Embryonic facial prominence (tissue), 1 donor: ENCODE measurements around the gene SPHKAP.
"Not testable (repeated sequence)": the region's sequence is repeated elsewhere in the genome, so short reads cannot be mapped to it uniquely, and the experiment has no call there.

ENCODE experiments used
- DNase-seq: peaks from one replicate; pipeline ENCODE4 v3.0.0-alpha.2; 2016; ENCODE audit errors: extremely low spot score

The SPHKAP gene

DNA sequence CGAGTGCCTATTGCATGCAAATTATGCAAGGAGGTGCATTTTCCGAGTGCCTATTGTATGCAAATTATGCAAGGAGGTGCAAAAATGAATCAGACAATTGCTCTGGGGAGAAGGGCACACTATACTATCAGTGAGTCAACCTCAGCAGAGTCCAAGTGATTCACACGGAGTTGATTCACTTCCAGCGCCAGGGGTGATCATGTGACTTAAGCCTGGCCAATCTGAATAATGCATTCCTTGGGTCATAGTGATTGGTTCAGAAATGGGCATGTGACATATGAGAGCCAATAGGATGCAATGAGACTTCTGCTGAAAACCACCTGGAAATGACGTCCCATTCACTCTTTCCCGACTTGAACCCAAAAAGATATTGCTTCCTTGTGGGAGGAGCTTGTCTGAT is 157.9 kb downstream of the SPHKAP start:
- DNase-seq: no peak

- DNase-seq: no peak
Observed at GRCh38 chr2:228018311-228018710, 163.2 kb downstream of the SPHKAP start.

GRCh38 chr2:228017784-228018183 is 163.7 kb downstream of the SPHKAP start:
- DNase-seq: no peak

- DNase-seq: no peak
Observed at GRCh38 chr2:228016402-228016801, 165.1 kb downstream of the SPHKAP start.

DNA sequence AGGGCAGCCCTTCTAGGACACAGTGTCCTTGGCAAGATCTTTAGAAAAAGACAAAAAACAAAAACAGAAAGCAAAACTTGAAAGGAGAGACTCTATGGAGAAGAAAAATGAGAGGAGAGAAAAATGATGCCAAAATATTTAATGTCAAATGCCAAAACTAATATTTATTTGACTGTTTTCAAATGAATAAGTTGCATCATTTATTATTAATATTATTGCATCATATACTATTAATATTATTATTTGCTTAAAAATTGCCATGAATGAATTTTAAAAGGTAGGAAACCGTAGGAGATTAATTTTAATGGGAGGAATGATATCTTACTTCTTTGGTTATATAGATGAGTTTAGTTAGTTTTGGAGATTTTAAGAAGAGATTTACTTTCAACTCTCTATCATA is 165.7 kb downstream of the SPHKAP start:
- DNase-seq: no peak

- DNase-seq: no peak
Observed at GRCh38 chr2:227996366-227996765, 185.1 kb downstream of the SPHKAP start.

DNA sequence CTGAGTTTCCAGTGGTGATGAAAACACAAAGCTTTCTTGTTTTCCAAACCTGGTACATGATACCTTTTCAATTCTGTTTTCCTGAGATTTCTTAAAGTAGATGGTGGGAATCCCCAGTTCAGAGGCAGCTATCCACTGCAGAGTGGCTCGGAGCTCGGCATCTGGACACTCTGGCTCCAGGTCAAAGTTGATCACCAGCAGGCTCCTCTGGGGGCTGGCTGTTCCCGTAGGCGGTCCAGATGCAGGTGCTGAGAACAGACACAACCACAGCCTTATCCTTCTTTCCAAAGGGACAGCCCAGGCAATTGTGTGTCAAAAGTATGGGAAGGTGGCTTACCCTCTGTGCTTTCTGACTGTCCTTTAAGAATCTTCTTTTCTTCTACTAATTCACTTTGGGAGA is 190.6 kb downstream of the SPHKAP start:
- DNase-seq: no peak

DNA sequence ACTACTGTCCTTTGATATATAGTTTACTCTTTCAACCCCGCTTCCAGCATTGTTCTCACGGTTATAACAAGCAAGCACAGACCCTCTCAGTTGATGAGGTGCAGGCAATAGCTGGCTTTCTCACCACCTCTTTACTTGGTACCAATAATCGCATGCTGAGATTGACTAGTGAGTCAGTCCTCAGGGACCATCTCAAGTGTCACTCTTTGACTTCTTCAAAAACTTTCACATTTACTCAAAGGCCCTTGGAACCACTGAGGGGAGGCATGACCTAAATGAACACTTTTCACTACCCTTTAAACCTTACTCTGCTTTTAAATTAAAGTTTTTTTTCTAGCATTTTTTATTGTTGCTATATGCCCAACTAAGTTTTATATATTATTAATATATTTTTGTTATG is 208.2 kb downstream of the SPHKAP start:
- no peak for DNase-seq

DNA sequence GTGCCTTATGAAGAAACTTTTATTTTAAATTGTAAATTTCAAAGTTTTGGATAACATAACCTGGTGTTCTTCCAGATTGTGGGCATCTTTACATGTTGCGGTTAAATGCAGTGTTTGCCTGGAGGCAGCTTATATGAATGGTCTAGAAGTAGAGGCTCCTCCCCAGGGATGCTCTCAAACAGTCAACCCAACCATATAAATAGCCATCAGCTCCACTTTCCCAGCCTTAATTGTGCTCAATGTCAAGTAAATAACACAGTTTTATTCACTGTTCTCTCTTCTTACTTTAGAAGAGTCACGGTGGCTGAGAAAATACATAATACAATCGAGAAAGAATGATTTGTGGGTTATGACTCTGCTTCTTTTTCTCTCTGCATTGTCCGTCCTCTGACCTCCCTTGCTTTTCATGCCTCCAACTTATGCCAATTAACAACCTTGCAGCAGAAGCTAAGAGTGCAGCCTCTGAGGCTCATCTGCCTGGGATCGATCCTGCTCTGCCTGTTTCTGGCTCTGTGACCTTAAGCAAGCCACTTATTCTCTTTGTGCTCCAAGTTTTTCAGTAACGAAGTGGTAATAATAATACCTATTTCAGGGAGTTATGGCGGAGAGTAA is 209.8 kb downstream of the SPHKAP start:
- DNase-seq: no peak

DNA sequence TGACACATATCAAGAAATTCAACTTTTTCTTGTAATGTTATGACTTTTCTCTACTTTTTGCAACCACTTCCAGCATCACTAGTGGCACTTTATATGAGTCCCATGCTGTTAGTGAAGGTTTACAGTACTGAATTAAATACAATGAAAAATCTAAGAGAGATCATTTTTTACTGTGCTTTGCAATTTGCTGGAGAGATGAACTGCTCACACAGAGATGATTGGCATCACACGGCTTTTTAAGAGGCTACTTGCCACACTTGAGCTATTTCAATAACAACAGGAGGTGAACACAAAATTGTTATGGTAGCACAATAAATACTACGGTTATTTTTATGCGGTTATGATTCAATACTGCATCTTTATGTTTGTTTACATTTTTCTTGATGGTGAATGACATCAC is 221.2 kb downstream of the SPHKAP start:
- DNase-seq: no peak

- no peak for DNase-seq
Observed at GRCh38 chr2:227942965-227943364, 238.5 kb downstream of the SPHKAP start.

DNA sequence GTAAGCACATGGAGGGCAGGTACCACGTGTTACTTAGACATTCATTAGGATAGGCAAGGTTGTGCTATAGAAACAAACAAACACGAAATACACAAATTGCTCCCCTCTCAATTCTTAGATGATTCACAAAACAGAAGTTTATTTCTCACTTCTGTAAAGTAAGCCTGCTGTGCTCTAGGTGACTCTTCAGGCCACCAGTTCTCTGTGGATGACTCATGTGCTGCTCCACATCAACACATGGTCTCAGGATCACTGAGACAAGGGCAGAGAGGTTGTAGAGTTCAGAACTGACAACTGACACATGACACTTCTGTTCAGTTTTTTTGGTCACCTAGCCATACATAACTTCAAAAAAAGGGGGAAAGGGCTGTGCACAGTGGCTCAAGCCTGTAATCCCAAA is 239.5 kb downstream of the SPHKAP start:
- no peak for DNase-seq

- DNase-seq: no peak
Observed at GRCh38 chr2:227939271-227940027, 242.0 kb downstream of the SPHKAP start.

GRCh38 chr2:227936249-227936648 is 245.2 kb downstream of the SPHKAP start:
- DNase-seq: not testable (repeated sequence)

DNA sequence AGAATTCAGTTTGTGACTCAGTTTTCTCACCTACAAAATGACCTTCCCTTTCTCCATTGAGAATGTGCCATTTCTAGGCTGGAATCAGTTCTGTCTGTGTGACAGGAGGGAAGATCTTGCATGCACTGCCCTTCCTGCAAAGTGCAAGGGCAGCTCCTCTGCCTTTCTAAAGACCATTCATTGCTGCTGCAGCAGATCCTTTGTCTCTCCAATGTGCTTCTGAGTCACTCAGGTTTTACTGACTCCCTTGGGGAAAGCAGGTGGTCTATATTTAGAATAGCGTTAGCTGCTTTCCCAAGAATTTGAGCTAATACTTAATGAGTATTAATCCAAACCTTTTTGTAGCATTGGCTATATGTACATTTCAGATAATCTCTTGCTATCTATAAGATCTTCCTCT is 247.6 kb downstream of the SPHKAP start:
- DNase-seq: no peak

GRCh38 chr2:227932403-227932802 is 249.1 kb downstream of the SPHKAP start:
- no peak for DNase-seq

DNA sequence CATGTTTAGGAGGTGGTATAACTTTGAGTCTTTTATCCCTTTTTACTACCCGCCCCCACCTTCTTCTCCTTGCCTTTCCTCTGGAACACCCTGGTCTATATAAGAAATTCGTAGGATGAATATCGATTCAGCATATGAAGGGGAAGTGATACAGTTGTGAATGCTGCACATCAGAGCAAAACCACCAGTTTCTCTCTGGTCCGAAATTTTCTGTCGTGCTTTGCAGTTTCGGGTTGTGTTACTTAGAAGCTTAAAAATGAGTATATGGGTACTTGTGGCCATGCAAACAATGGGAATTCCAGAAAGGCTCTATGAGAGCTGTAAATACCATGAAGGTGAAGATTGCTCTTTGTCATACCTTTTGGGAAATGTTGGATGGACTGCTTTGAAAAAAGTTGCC is 249.5 kb downstream of the SPHKAP start:
- DNase-seq: no peak
